ENCODE data around the gene GOLIM4. TPM values are rescaled to one million over a fixed set of nuclear protein-coding genes. Genes with fewer than 3 reads are reported as not detected.

The GOLIM4 gene
- polyA plus RNA-seq, 6 donors from 2014 or later, result 0.32 to 3.3 (median 1.9) TPM

DNA sequence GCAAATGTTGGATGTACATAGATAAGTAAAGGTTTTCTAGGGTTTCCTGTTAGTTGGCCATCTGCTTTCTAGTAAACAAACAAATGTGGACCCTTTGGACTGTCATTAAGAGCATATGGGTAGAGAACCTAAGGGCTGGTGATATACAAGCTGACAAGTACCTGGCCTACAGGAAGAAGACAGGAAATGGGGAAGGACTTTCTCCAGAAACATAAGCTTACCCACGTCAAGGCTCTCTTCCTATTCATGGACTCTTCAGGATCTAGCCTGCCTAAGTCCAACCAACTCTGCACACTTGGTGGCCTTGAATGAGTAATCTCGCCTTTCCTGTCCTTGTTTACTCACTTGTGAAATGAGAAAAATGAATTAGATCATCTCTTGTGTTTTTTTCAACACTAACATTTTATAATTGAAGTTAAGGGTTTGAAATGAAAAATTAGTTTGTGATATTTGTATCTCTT is 22.2 kb upstream of the GOLIM4 start:
- Mint-ChIP-seq H3K27me3 (peaks cover 0 to 9% (median 2%) of the 10 kb centered on the region in 3 donors), H3K36me3 (no peaks in the 10 kb centered on the region), H3K27ac (no peak overlapping the region), H3K4me3 (no peak overlapping the region), H3K4me1 (no peaks in the 10 kb centered on the region), H3K9me3 (no peaks in the 10 kb centered on the region)
- DNase-seq, result no peak
- no peak for ATAC-seq (ENCODE audit: low read depth in 2 of 2)

DNA sequence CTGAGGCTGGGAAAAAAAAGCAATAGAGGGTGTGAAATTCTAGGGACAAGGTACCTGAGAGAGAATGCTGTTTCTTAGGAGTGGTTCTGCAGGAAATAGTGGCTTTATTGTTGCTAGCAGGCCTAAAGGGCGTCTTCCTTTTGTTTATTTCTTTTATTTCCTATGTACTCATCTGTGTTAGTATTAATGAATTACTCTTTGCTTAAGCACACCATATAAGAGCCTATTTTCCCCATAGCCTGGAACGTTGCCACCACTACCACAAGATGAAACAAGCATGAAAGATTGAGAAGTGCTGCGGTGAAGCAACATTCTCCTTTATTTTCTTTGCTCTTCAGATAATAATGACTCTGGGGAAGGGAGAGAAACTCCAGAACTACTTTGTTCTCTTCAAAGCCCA is 21.3 kb upstream of the GOLIM4 start:
- Mint-ChIP-seq H3K4me1 (no peaks in the 10 kb centered on the region), H3K27ac (no peak overlapping the region), H3K9me3 (no peaks in the 10 kb centered on the region), H3K4me3 (no peak overlapping the region), H3K27me3 (peaks cover 0 to 9% (median 0%) of the 10 kb centered on the region in 3 donors), H3K36me3 (no peaks in the 10 kb centered on the region)
- DNase-seq (no peak), ATAC-seq (ENCODE audit: low read depth in 2 of 2) (no peak)

DNA sequence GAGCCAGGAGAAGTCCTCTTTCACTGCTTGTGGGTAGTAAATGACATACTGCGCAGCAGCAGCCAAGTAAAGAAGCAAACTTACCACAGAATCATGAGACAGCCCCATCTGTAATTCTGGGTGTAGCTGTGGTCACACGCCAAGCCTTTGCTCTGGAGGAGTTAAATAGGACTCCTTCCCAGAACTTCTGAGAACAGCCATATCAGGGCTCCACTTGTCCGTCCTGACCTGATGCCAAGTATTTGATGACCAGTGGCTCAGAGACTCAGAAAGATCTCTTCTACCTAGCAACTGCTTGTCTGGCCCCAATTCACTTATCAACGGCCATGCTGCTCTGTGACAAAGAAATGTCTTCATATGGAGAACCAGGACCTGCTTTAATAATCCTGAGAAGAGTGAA is 20.6 kb upstream of the GOLIM4 start:
- no peak overlapping the region for H3K27ac Mint-ChIP-seq
- H3K4me3 Mint-ChIP-seq, result no peak overlapping the region
- ATAC-seq (ENCODE audit: low read depth in 2 of 2), result no peak
- no peaks in the 10 kb centered on the region for H3K36me3 Mint-ChIP-seq
- no peaks in the 10 kb centered on the region for H3K9me3 Mint-ChIP-seq
- peaks cover 0 to 9% (median 0%) of the 10 kb centered on the region in 3 donors for H3K27me3 Mint-ChIP-seq
- DNase-seq, result no peak
- H3K4me1 Mint-ChIP-seq, result no peaks in the 10 kb centered on the region

DNA sequence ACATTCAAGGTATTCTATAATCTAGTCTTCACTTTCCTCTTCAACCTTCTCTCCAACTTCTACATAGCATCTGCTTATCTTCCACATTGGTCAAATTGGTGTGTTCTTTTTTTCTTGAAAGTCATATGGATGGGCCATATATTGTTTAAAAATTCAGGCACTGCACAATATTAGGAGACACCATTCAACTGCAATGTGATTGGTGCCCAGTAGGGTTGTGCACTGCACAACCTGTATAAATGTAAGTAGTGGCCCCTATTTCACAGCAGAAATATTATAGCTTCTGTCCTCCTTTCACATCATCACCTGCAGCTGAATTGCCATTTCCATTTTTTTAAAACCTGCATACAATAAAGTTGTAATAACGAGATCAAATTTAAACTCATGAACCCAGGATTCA is 18.1 kb upstream of the GOLIM4 start:
- ATAC-seq (ENCODE audit: low read depth in 2 of 2), result no peak
- Mint-ChIP-seq H3K9me3 (no peaks in the 10 kb centered on the region), H3K4me1 (no peaks in the 10 kb centered on the region), H3K4me3 (no peak overlapping the region), H3K27ac (no peak overlapping the region), H3K27me3 (peaks cover 0 to 3% (median 0%) of the 10 kb centered on the region in 3 donors), H3K36me3 (no peaks in the 10 kb centered on the region)
- DNase-seq, result no peak

DNA sequence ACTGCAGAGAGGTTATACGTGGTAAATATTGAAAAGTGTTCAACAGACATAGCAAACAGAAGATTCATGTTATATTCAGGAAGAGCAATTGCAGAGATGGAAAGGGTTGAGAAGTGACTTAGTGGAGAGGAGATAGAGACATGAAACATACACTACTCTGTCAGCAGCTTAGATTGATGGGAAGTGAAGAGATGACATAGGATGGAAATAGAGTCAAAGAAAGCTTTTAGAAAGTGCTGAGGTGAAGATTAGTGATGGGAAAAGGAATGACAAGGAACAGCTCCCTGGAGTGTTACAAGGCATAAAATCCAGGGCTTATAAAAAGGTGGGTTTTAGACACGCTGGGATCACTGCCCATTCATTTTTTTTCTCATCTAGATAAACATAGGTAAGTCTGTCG is 17.2 kb upstream of the GOLIM4 start:
- Mint-ChIP-seq H3K4me3 (no peak overlapping the region), H3K27ac (no peak overlapping the region), H3K36me3 (no peaks in the 10 kb centered on the region), H3K4me1 (no peaks in the 10 kb centered on the region), H3K9me3 (no peaks in the 10 kb centered on the region), H3K27me3 (no peaks in the 10 kb centered on the region)
- DNase-seq (no peak), ATAC-seq (ENCODE audit: low read depth in 2 of 2) (no peak)

DNA sequence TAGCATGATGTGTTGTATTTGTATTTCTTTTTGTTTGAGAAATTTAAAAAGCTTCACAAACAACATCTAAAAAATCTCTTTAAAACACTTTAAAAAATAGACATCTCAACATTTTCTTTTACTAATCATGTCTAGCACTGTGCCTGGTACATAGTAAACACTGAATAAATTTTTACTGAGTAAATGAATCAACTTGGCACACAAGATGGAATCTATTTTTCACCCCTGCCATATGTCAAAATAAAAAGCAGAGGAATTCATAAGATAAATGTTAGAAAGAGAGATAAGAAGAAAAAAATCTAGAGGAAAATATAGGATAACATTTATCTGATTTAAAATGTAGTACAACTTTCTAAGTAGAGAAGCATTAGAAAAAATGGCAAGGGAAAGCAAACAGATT is 8.6 kb upstream of the GOLIM4 start:
- Mint-ChIP-seq H3K9me3 (peaks cover 0 to 10% (median 3%) of the 10 kb centered on the region in 7 donors), H3K4me1 (no peaks in the 10 kb centered on the region), H3K27ac (no peak overlapping the region), H3K27me3 (peaks cover 0 to 8% (median 7%) of the 10 kb centered on the region in 3 donors), H3K4me3 (no peak overlapping the region), H3K36me3 (no peaks in the 10 kb centered on the region)
- ATAC-seq (ENCODE audit: low read depth in 2 of 2) (no peak), DNase-seq (no peak)

DNA sequence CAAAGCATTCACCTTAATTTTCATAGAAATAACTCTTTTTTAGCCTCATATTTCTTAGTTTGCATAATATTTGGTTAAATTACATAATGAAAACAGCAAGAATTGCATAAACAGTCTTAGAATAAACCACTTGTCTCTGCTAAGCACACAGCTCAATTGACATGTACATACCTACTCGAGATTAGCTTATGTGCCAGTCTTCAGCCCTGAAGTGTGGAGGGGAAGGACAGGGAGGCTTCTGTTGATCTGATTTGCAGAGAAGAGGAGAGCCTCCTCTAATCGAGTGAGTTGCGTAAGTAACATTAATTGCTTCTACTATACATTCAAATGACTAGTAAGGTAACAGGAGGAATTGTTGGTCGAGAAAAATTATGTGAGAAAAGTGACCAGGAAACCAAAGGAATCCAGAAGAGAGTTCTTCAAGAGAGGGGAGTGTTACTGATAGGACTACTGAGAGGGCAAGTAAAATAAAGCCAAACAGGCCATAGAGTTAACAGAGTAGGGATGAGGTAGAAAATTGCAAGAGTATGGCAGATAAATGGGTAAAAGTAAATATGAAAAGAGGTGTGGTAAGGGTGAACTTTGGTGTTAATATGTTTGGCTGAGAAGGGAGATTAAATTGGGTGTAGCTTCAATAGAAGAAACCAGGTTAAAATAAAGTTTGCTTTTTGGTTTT is 7.1 kb upstream of the GOLIM4 start:
- DNase-seq, result no peak
- no peaks in the 10 kb centered on the region for H3K36me3 Mint-ChIP-seq
- peaks cover 0 to 8% (median 7%) of the 10 kb centered on the region in 3 donors for H3K27me3 Mint-ChIP-seq
- H3K9me3 Mint-ChIP-seq, result peaks cover 0 to 10% (median 3%) of the 10 kb centered on the region in 7 donors
- no peak overlapping the region for H3K27ac Mint-ChIP-seq
- no peaks in the 10 kb centered on the region for H3K4me1 Mint-ChIP-seq
- no peak overlapping the region for H3K4me3 Mint-ChIP-seq
- ATAC-seq (ENCODE audit: low read depth in 2 of 2), result no peak

DNA sequence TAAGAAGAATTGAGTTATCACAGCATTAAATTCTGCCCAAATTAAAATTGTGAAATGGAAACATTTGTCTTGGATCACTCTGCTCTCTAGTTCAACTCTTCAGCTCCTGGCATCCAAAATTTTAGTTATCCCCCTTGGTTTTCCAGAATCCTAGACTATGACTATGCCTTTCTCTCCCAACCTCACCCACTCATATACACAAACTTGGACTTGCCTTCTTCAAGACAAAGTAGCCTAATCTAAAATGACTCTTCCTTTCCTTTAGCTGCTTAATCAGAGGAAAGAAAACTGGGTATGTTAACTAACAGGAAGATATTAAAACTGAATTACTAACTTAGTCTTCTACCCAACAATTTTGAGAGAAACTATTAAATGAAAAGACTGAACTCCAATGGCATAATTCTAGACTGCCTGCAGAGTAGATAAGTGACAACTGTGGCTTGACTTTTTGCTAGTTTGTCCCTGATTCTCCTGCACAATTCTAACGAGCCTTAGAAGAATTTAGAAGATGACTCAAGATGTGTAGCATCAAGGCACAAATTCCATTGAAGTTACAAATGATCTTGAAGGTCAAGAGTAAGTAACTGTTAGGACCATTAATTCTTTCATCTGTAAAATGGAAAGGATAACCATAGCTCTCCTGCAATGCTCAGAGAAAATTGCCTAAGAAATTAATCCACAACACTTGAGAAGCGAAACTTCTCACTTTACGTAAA is 5.2 kb upstream of the GOLIM4 start:
- Mint-ChIP-seq H3K27ac (no peak overlapping the region), H3K4me1 (peaks cover 5 to 7% (median 7%) of the 10 kb centered on the region in 3 donors), H3K9me3 (peaks cover 0 to 3% (median 0%) of the 10 kb centered on the region in 7 donors), H3K36me3 (no peaks in the 10 kb centered on the region), H3K4me3 (no peak overlapping the region), H3K27me3 (peaks cover 0 to 7% (median 5%) of the 10 kb centered on the region in 3 donors)
- no peak for ATAC-seq (ENCODE audit: low read depth in 2 of 2)
- DNase-seq, result no peak

DNA sequence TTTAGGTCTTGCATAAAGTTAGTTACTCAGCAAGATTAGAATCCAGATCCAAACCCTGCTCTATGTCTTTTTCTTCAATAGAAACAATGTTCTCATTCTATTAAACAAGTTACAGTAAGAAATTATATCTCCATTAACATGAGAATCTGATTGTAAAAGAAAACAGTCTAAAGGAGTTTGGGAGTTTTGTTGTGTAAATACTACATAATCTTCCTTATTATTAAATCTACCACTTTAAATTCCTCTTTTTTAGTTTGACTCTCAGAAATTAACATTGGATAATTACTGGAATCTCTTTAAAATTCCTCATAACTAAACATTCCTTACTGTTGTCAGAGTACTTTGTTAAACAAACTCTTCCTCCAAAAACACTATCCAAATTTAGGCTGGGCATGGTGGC is 1.7 kb upstream of the GOLIM4 start:
- Mint-ChIP-seq H3K9me3 (peaks cover 0 to 4% (median 0%) of the 10 kb centered on the region in 7 donors), H3K4me1 (peaks cover 5 to 18% (median 8%) of the 10 kb centered on the region in 3 donors), H3K27ac (peak overlapping the region in 1 of 6 donors; percentile 88), H3K27me3 (no peaks in the 10 kb centered on the region), H3K4me3 (peak overlapping the region in 1 of 8 donors; percentile 88), H3K36me3 (no peaks in the 10 kb centered on the region)
- ATAC-seq (ENCODE audit: low read depth in 2 of 2), result no peak
- no peak for DNase-seq

DNA sequence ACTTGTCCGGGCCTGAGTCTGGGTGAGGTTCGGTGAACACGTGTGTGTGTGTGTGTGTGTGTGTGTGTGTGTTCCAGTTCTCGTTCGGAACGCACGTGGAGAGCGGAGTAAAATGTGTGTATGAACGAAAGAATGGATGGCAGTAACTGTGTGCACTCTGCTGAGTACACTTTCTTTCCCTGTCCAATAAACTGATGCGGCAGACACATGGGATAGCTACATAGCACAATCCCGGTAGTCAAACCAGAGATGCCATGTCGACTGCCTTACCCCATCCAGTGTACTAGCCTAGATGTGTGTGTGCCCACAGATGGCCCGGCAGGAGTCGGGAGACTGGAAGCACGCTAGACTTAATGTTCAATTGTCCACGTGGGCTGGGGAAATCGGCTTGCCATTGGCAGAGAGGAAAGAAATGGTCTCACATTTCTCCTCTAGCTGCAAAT is 507 bp upstream of the GOLIM4 start:
- peaks cover 5 to 18% (median 8%) of the 10 kb centered on the region in 3 donors for H3K4me1 Mint-ChIP-seq
- peaks cover 0 to 4% (median 0%) of the 10 kb centered on the region in 7 donors for H3K9me3 Mint-ChIP-seq
- H3K36me3 Mint-ChIP-seq, result no peaks in the 10 kb centered on the region
- ATAC-seq (ENCODE audit: low read depth in 2 of 2) (peak; percentile 26 to 32), DNase-seq (no peak)
- H3K4me3 Mint-ChIP-seq, result peak overlapping the region; percentile 88 to 99 (median 95)
- peak overlapping the region; percentile 84 to 99 (median 95) for H3K27ac Mint-ChIP-seq
- no peaks in the 10 kb centered on the region for H3K27me3 Mint-ChIP-seq

DNA sequence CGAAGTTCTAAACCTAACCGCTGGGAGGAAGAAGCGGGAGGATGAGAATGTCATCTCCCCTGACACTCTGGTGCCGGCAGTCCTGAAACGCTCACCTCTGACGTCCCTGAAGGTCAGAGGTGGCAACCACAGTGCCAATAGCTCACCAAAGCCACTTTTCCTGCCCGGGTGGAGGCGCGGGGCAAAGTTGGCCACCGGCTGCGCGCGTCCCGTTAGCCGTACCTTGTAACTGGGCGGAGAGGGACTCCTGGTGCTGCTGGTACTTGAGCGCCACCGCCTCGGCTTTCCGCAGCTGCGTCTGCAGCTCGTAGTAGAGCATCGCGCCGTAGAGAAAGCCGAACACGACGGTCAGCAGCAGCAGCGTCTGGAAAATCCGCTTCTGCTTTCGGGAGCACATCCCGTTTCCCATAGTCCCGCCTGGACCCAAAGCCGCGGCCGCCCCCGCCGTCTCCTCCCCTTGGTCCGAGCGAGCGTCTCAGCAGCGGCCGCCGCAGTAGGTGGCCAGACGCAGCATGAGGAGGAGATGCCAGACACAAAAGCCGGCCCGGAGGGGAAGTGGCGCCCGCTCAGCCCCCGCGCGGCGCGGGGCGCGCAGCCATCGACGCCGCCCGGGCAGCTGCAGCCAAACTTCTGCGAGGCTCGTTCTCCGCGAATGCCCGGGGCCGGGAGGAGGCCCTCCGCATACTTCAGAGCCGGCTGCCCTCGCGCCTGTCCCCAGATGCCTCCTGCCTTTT is 680 bp downstream of the GOLIM4 start:
- Mint-ChIP-seq H3K4me3 (peak overlapping the region; percentile 88 to 99 (median 95)), H3K9me3 (peaks cover 0 to 4% (median 0%) of the 10 kb centered on the region in 7 donors), H3K27ac (peak overlapping the region in 5 of 6 donors; percentile 67 to 99 (median 93)), H3K36me3 (no peaks in the 10 kb centered on the region), H3K27me3 (no peaks in the 10 kb centered on the region), H3K4me1 (peaks cover 7 to 18% (median 8%) of the 10 kb centered on the region in 3 donors)
- DNase-seq (peak; percentile 67), ATAC-seq (ENCODE audit: low read depth in 2 of 2) (peak; percentile 49 to 53)

DNA sequence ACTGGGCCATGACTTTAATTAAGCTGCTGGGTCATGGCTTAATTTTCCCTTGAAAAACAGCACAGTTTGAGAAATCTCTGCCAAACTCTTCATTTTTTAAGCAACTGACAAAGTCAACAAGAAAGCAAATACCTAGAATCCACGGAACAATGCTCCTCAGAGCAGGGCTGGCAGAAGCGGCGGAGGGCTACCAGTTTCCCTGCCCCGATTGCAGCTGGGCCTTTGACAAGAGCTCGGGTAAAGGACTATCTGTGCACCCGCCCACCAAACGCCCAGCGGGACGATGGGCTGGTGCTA is 1.2 kb downstream of the GOLIM4 start:
- H3K27me3 Mint-ChIP-seq, result no peaks in the 10 kb centered on the region
- ATAC-seq (ENCODE audit: low read depth in 2 of 2) (no peak), DNase-seq (no peak)
- no peaks in the 10 kb centered on the region for H3K36me3 Mint-ChIP-seq
- H3K4me1 Mint-ChIP-seq, result peaks cover 8 to 18% (median 9%) of the 10 kb centered on the region in 3 donors
- H3K9me3 Mint-ChIP-seq, result peaks cover 0 to 4% (median 0%) of the 10 kb centered on the region in 7 donors
- peak overlapping the region; percentile 88 to 99 (median 95) for H3K4me3 Mint-ChIP-seq
- peak overlapping the region in 5 of 6 donors; percentile 67 to 93 (median 84) for H3K27ac Mint-ChIP-seq

DNA sequence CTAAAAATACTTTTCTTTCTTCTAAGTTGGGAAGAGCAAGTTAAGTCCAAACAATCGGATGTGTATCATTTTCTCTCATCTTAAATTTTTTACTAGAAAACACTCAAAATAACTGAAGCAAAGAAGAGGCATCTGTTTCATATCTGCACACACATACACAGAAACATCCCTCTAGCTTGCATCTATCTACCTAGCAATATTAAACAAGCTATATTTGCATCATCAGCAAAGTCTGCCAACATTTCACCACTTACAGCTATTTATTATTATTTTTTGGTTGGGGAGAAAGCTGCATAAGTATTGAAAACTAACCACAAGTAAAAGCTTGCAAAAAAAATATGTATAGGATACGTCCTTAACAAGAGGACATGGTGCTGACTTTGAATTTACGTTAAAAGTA is 1.9 kb downstream of the GOLIM4 start:
- H3K27me3 Mint-ChIP-seq, result no peaks in the 10 kb centered on the region
- DNase-seq, result no peak
- no peaks in the 10 kb centered on the region for H3K36me3 Mint-ChIP-seq
- H3K4me3 Mint-ChIP-seq, result peak overlapping the region in 4 of 8 donors; percentile 4 to 88 (median 28)
- H3K4me1 Mint-ChIP-seq, result peaks cover 8 to 18% (median 14%) of the 10 kb centered on the region in 3 donors
- peaks cover 0 to 4% (median 0%) of the 10 kb centered on the region in 7 donors for H3K9me3 Mint-ChIP-seq
- ATAC-seq (ENCODE audit: low read depth in 2 of 2), result no peak
- no peak overlapping the region for H3K27ac Mint-ChIP-seq

Measured in naive B cell (primary cell).